Measurements from ENCODE around the gene BEND3.
A peak's percentile ranks its signal among the peaks of the same experiment; 100 is the strongest.

BEND3 gene

DNA sequence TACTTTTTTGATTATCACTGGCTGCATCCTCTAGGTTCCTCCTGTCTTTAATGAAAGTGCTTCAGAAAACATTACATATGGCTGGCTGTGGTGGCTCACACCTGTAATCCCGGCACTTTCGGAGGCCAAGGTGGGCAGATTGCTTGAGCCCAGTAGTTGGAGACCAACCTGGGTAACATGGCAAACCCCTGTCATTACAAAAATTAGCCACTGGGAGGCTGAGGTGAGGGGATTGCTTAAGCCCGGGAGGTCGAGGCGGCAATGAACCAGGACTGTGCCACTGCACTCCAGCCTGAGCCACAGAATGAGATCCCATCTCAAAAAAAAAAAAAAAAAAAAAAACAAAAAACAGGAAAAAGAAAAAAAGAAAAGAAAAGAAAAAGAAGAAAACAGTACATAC lies 35.3 kb downstream of the BEND3 start:
- DNase-seq = no peak

DNA sequence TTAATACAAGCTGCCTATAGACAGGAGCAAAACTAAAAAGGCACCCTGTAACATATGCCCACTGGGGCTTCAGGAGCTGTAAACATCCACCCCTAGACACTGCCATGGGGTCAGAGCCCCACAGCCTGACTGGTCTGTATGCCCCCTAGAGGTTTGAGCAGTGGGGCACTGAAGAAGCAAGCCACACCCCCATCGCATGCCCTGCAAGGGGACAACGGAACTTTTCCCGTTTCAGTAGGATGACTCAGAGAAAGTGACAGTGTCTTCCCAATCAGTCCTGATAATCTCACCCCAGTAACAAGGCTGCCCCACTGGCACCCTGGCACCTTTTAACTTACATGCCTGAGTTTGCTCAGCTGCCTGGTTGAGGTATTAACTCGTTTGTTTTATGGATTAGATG lies 35.9 kb downstream of the BEND3 start:
- no peak for DNase-seq

DNA sequence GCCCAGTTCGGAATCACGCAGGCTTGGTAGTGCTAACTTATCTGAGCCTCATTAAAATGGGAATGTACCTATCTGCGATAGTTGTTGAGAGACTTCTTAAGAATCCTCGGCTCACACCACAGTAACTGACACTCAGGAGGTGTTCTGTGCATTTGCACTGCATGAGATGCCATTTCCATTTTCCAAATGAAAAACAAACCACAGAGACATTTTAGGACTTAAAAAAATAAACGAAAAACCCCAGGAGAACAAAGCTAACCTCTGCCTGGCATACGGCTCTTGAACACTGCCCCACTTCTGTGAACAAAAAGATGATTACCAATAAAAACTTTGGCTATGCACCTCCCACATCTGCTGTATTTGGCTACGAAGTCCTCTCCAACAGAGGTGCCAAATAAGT lies 37.6 kb downstream of the BEND3 start:
- no peak for DNase-seq

DNA sequence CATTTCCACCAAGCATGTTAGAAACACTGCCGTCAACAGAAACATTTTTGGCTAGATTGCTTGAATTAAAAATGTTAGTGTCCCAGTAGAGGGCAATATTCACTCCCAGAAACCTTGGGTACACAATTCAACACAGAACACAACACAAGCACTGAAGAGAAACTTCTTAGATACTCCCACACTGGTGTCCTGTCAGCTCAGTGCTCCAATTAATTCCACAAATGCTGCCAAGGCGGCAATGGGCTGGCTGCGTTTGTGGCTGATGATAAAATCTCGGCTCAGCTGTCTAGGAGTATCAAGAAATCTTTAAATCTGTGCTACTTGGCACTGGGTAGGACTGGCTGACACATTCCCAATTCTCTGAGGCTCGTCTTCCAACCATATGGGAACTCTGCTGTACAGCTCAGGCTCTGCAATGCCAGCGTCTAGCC lies 39.3 kb downstream of the BEND3 start:
- peak; percentile 32 to 52 for DNase-seq

DNA sequence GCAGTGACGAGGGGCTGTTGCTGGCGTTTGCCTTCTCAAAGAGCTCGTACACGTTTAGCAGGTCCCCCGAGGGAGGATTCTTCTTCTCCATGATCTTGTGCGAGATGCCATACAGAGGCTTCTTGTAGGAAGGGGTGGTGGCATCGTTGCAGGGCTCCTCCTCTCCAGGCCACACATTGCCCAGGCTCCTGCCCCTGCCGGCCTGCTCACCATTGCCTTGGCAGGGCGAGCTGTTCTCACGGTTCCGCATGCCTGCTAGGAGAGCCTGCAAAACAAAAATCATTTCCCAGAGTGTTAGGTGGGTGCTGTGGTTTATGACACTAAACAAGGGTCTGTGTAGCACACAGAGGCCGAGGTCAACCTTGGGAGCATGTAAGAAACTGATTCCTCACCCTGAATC lies 44.6 kb downstream of the BEND3 start:
- DNase-seq = no peak

DNA sequence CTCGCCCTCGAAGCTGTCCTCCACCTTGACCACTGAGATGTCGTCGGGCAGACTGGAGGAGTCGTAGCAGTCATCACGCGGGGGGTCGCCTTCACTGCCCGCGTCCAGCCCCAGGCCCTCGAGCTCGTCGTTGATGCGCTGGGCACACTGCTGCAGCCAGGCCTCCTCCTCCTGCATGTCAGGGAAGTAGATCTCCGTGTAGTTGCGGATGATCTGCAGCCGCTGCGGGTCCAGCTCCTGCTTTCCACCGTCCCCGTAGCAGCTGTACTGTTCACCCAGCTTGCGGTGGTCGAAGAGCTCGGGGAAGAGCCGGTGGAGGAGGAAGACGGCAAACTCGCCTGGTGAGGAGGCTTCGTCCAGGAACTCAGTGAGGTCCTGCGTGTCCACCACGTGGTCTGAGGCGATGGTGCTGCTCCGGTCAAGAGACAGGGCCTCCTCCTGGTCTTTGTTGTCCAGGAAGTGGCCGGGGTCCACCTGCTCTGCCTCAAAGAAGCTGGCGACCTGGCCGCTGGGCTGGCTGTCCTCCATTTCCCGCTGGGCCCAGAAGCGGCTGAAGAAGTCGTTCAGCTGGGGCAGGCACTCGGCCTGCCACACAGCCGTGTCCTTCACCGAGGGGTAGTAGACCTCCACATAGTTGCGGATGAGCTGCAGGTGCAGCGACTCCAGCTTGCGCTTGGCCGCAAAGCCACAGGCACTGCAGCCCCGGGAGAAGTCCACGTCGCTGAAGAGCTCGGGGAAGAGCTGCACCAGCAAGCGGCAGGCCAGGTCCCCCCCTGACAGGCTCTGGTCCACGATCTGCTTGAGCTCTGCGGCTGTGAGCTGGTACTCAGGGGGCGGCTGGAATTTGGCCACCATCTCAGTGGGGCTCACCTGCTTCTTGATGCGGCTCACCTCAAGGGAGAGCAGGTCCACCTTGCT lies 45.4 kb downstream of the BEND3 start:
- DNase-seq = no peak

DNA sequence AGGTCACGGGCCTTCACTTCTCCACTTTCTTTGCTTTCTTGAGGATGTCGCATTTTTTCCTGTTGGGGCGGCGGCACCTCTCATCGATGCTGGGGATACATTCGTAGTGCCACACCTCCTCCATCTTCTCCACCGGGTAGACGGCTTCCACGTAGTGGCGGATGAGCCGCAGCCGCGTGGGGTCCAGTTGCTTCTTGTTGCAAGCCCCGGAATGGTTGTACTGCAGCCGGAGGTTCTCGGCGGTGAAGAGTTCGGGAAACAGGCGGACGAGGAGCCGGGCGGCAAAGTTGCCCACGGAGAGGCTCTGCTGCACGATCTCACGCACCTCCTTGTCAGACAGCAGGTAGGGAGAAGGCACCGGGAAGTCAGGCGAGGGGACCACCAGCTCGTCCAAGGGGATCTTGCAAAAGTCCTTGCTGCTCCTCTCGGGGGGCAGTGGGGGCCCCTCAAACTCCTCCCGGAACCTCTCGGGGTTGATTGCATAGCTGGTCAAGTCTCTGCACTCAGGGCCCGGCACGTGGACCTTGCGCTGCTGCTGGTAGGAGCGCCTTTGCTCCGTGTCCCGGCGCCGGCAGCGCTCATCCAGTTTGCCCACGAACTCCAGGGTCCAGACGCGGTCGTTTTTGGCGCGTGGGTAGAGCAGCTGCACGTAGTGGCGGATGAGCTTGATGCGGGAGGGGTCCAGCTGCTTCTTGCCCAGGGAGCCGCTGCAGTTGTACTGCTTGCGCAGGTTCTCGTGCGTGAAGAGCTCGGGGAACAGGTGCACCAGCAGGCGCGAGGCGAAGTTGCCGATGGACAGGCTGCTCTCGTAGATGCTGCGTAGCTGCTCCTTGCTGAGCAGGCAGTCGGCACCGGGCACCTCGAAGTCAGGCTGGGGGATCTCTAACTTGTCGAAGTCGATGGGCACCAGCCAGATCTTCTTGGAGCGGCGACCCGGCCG lies 46.4 kb downstream of the BEND3 start:
- DNase-seq = no peak

DNA sequence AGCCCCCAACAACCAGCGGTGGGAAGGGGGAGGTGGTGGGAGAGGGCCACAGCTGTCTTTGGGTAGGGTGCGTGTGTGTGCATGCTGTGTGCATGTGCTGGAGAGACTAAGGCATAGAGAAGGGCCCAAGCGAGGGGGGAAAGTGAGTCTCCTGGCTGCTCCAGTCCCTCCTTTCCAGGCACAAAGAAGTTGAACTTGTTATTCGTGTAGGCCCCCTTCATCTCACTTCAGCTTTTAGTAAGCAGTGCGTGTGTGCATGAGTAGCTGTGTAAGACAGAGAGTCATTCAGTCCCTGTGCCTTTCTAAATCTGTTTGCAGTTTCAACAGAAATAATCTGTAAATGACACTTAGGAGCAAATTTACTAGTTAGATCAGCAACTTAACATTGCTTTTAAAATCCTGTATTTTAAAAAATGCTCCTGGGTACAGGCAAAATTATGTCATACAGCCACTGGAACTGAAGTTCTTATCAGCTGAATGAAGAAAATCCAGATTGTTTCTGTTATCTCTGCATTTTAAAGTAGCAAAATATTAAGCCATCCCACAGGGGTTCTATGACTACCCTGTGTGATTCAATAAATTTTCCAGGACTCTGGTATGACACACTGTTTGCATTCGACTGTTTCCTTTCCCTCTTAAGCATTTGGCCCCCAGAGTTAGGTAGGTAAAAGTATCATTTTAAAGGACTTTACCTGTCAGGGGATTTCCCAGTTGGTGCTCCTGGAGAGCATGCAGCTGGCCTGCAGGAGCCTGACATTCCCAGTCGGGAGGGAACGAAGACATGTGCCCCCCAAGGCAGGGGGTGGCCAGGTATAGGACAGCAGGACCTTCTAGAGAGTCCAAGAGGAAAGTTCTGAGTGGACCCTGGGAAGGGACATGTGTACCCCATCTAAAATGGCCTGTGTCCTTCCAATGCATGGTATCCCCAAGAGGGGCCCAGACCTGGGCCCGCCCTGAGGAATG lies 48.3 kb downstream of the BEND3 start:
- no peak for DNase-seq

DNA sequence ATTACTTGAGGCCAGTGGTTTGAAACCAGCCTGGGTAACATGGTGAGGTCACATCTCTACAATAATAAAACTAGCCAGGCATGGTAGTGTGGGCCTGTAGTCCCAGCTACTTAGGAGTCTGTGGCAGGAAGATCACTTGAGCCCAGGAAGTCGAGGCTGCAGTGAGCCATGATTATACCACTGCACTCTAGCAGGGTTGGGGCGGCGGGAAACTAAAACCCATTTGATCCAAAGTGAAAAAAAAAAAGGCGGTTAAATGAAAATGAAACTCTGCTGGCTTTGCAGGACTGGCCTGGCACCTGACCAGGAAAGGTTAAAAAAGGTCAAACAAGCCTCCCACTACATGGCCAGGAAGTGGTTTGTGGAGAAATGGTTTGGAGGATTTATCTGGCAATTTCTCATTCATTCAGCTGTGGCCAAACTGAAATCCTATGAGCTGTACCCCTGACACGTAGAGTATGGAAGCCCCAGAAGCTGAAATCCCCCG lies 50.7 kb downstream of the BEND3 start:
- DNase-seq = peak; percentile 49 to 68

DNA sequence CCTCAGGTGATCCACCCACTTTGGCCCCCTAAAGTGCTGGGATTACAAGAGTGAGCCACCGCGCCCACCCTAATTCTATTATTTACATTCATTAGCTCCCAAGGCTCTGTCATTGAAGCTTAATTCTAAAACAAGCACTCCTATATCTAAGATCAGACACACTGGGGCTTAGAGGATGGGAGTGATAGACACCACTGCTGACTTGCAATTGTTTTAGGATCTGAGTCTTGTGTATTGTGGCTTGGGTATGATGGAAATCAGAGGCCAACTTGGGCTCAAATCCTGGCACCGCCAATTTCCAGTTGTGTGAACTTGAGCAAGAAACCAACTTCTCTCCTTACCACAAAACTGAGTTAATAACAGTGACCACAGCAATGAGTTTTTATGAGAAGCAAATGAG lies 52.6 kb downstream of the BEND3 start:
- no peak for DNase-seq

DNA sequence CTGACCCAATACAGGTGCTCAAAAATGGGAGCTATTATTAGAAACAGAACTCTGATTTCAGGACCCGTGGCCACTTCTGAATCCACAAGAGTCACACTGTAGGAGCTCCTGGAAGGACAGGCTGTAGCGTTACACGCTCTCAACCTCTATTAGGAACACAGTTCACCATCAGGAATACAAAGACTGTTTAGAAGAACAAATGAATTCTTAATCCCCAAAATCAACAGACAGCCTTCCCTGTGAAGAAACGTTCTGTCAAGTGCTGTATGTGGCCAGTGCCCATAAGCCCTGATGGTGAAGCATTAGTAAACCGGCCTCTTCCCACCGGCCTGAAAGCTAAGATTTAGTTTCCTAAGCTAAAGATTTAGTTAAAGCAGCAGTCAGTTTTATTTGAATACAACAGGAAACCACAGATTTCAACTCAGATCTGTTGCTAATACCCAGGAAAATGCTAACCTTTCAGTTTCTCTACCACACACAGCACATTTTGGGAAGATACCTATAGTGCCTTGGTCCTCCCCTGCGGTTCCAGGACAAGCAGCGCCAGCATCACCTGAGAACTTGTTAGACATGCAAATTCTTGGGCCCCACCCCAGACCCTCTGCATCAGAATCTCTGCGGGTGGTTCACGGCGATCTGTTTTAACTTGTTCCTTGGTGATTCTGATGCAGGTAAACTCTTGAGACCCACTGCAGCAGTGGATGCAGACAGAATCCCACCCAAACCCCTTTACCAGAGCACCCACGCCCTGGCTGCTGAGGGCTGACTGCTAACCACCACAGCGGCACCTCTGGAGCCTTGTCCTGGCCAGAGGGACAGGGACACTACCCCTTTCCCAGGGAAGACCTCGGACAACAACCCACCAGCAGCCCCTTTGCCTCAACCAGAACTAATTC lies 53.9 kb downstream of the BEND3 start:
- no peak for DNase-seq

DNA sequence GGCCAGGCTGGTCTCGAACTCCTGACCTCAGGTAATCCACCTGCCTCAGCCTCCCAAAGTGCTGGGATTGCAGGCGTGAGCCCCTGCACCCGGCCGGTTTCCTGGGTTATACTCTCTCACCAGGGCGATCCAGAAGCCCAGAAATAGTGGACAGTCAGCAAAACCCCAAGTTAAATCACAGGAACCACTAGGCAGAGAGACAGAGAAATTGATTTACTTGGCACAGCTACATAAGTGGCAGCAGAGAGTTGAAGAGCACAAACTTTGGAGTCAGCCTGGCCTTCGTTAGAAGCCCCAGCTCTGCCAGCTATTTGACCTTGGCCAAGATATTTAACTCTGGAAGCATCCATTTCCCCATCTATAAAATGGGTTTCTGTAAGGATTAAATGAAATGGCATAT lies 54.6 kb downstream of the BEND3 start:
- DNase-seq = no peak

DNA sequence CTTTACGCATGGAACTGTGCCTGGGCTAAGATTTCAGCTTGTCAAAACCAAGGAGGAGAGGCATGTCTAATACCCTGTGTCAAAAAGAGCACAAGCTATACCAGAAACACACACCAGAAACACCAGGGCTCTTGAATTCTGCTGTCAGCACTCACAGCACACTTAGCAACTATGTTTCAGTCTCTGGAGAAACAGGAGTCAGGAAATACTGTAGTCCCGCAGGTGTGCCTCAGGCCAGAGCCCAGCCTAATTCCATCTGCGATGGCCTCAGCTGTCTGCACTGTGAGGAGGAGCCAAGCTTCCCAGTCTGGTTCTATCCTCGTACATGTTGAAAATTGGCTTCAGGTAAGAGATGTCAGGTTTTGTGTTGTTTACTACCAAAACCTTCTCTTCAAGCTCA lies 55.7 kb downstream of the BEND3 start:
- DNase-seq = no peak

DNA sequence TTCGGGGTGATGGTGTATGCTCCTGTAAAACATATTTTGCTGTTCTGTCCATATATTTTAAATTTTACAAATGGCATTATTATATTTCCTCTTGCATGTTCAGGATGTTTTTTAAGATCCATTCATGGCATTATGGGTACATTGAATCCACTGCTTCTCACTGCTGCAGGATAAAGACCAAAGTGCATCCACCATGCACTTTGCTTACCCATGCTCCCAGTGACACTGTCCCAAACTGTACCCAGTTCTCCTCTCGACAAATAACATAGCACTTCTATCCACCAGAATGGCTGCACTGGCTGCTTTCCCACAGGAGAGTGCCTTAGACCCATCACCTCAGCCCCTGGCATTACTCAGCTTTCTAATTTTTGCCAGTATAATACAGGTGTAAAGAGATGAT lies 57.6 kb downstream of the BEND3 start:
- DNase-seq = no peak

DNA sequence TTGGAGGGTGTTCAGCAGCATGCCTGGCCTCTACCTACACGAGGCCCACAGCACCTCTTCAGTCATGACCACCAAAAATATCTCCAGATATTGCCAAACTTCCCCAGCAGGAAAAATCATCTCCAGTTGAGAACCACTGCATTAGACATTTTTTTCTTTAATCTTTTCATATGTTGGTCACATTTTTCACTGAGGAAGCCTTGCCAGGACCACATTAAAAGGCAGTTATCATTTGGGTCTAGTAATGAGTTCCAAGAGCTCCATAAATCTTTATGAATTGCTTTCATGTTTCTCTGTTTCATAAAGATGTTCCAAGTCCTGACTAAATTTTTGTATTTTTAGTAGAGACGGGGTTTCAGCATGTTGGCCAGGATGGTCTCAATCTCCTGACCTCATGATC lies 58.5 kb downstream of the BEND3 start:
- no peak for DNase-seq

DNA sequence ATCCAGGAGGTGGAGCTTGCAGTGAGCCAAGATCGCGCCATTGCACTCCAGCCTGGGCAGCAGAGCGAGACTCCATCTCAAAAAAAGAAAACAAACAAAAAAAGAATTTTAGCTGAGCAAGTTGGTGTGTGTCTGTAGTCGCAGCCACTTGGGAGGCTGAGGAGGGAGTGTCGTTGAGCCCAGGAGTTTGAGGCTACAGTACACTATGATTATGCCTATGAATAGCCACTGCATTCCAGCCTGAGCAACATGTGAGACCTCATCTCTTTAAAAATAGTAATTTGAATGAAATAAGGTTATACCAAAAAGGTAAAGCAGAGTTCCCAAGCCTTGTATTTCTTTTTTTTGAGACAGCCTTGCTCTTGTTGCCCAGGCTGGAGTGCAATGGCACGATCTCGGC lies 67.5 kb downstream of the BEND3 start:
- DNase-seq = no peak

DNA sequence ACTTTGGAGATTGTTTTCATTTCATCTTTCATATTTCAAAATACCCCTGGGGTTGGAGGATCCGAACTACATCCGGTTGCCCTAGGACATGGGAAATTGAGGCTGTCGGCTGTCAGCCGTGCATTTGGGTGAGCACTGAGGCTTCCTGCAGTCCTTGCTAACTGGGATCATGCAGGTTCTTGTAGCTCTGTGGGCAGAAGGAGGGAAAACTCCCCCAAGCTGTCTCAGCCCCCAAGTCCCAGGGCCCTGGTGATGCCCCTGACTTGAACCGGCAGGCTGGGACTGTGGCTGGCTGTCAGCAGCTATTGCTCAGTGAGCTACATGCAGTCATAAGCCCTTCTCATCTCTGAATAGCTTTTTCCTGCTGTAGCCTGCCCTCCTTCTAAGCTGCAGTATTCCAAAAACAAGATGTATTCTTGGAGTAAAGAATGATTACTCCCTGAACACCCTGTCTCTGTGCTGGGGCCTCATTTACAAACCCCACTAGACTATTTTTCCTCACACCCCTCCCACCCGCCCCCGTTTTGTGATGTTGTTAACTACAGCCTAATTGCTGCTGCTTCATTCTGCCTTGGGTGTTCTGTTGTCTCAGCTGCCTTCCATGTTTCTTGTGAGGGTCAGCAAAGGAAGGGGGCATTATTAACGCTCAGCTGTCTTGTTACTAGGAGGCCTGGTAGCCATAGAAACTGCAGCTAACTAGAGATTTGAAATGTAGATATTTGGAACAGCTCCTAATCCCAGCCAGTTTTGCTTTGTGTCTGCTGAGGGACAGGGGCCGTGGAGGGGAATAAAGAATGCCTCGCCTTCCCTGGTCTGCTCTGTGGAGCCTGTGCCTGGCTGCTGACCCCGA lies 69.3 kb downstream of the BEND3 start:
- no peak for DNase-seq

DNA sequence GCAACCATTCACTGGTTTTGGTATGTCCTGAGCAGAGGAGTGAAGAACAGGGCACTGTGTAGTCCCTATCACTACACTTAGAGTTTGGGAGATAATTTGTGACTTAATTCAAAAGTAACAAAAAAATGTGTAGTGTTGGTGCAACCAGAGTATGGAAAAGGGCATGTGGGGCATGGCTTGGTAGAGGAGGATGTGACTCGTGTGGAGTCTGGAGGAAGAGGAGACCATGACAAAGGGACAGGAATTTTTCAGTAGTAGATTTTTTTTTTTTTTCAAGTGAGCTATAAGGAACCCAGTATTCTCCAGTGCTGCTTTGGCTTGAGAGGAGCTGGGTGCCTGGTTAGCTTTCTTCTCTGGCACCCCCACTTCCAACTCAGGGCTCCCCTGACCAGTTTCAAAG lies 82.2 kb downstream of the BEND3 start:
- DNase-seq = no peak

DNA sequence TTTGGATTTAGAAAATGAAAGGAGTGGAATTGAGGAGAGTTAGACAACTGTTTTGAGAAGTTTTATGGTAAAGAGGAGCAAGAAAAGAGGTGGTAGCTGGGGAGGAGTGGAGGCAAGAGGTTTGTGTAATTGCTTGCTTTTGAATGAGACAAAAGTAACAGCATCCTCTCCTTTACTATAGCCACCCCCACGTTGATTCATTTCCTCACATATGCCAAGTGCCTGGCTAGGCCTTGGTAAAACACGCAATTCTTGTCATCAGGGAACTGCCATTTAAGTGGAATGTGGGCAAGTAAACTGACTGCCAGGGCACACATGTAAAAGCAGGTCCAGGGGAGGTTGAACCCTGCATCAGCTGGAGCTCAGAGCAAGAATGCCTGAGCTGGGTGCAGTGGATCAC lies 83.3 kb downstream of the BEND3 start:
- DNase-seq = no peak

DNA sequence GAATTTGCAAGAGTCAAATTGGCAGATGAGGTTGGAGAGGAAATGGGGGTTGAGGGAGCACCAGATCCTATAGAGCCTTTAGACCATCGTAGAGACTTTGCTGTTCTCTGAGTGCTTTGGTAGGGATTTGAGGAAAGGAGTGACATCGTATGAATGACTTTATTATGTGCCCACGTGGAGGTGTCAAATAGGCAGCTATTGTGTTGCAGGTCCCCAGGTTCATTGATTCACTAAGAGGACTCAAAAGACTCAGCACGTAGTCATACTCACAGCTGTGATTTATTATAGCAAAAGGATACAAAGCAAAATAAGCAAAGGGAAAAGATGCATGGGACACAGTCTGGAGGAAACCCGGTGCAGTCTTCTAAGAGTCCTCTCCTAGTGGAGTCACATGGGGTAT lies 85.2 kb downstream of the BEND3 start:
- no peak for DNase-seq

Data from Kasumi-1 (cell line).